Activated CD8-positive, alpha-beta T cell treated with anti-CD3 and anti-CD28 coated beads for 36 hours (primary cell): Measurements from ENCODE around the gene RRP15. TPM values are rescaled to one million over a fixed set of nuclear protein-coding genes. Genes with fewer than 3 reads are reported as not detected.

ENCODE experiments used
- ATAC-seq: fragments of 200-7000 bp; cut with Tn5 transposase; one replicate; pipeline ENCODE4 v1.10.0; 2021; ENCODE audit warnings: mild to moderate bottlenecking, moderate library complexity
- CTCF ChIA-PET: fragments of 350-600 bp; sonication (Branson Sonifier 250); formaldehyde crosslinking; loops from one replicate; lab custom pipeline; 2021; ENCODE audit warnings: antibody characterized with exemption; lab: Charles Lee
- POLR2A ChIA-PET: fragments of 350-600 bp; sonication (Branson Sonifier 250); formaldehyde crosslinking; loops from one replicate; lab custom pipeline; 2021; ENCODE audit warnings: antibody characterized with exemption; lab: Charles Lee
- DNase-seq: peaks from one replicate; pipeline ENCODE4 v3.0.0-alpha.2; 2020
- H3K27ac Mint-ChIP-seq: one replicate; pipeline ENCODE4 v1.8.0; 2021; ENCODE audit warnings: mild to moderate bottlenecking, mixed read lengths
- H3K27me3 Mint-ChIP-seq: one replicate; pipeline ENCODE4 v1.8.0; 2021; ENCODE audit warnings: mixed read lengths
- H3K36me3 Mint-ChIP-seq: one replicate; pipeline ENCODE4 v1.8.0; 2021; ENCODE audit warnings: low read depth, mixed read lengths
- H3K4me1 Mint-ChIP-seq: one replicate; pipeline ENCODE4 v1.8.0; 2021; ENCODE audit warnings: low read depth, mixed read lengths
- H3K4me3 Mint-ChIP-seq: one replicate; pipeline ENCODE4 v1.8.0; 2021; ENCODE audit warnings: mild to moderate bottlenecking, moderate library complexity, mixed read lengths
- H3K9me3 Mint-ChIP-seq: one replicate; pipeline ENCODE4 v1.8.0; 2021; ENCODE audit warnings: mixed read lengths
- intact Hi-C: fragments of 100-400 bp; cut with micrococcal nuclease; formaldehyde crosslinking; loops from one replicate; pipeline ENCODE4 v1.10.0; 2022
- total RNA-seq, 2 experiments: library from RNA; stranded (reverse); gene quantifications; one replicate each; pipeline ENCODE4 v1.2.3, GENCODE V29; 2021
- TF ChIP-seq, protein P1 (sequence below): fragments of 200-600 bp; IDR thresholded peaks from one replicate; pipeline ENCODE4 v1.8.0; 2022; ENCODE audit warnings: antibody characterized with exemption, mild to moderate bottlenecking

RRP15 gene
- total RNA-seq, 2 experiments from 2014 or later = 20.9 to 24.3 TPM

DNA sequence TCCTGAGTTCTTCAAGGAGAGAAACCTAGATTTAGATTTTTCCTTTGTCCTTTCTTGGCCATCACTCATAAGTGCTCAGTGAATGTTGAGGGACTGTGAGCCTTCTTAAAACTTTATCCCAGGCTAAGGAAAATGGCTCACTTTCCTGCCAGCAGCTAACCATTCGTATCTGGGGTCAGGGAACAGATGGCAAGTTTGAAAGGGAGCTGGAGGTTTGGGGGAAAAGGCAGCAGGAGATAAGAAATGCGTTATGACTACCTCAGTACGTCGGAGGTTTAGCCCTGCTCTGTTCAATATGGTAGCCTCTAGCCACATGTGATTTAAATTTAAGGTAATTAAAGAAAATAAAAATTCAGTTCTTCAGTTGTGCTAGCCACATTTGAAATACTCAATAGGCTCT, 13.3 kb downstream of the RRP15 start:
- no peak overlapping the region for H3K27ac Mint-ChIP-seq
- no peaks in the 10 kb centered on the region for H3K27me3 Mint-ChIP-seq
- no peak for DNase-seq
- no peak overlapping the region for H3K4me3 Mint-ChIP-seq
- no peak for ATAC-seq
- intact Hi-C loops = no loop called here
- POLR2A ChIA-PET = no interaction called here
- H3K9me3 Mint-ChIP-seq = no peaks in the 10 kb centered on the region
- TF ChIP-seq, protein P1, sequence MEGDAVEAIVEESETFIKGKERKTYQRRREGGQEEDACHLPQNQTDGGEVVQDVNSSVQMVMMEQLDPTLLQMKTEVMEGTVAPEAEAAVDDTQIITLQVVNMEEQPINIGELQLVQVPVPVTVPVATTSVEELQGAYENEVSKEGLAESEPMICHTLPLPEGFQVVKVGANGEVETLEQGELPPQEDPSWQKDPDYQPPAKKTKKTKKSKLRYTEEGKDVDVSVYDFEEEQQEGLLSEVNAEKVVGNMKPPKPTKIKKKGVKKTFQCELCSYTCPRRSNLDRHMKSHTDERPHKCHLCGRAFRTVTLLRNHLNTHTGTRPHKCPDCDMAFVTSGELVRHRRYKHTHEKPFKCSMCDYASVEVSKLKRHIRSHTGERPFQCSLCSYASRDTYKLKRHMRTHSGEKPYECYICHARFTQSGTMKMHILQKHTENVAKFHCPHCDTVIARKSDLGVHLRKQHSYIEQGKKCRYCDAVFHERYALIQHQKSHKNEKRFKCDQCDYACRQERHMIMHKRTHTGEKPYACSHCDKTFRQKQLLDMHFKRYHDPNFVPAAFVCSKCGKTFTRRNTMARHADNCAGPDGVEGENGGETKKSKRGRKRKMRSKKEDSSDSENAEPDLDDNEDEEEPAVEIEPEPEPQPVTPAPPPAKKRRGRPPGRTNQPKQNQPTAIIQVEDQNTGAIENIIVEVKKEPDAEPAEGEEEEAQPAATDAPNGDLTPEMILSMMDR = no peak
- H3K36me3 Mint-ChIP-seq = peaks cover 2% of the 10 kb centered on the region
- CTCF ChIA-PET = interaction anchor here (0.7 to 1.8 kb wide), 6 partner anchors 10 to 1059 kb away, joined by 3 to 5 read pairs (median 4); no protein-coding TSS in a partner anchor
- peaks cover 30% of the 10 kb centered on the region for H3K4me1 Mint-ChIP-seq

DNA sequence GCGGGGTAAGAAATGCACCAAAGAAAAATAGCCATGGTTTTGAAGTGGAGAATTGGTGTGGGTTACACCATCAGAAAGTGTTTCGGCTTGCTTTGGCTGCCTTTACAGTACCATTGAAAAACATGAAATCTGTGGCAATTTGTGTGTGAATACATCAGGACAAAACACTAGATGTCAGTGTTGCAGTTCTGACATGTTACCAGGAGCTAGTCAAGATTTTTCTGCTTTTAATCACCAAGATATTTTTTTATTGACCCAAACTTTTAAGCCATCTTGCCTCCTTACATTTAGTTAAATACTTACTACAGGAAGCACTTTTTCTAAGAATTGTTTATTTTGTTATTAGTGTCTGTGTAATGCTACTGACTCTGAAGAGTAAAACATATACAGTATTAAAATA, 14.3 kb downstream of the RRP15 start:
- intact Hi-C loops = no loop called here
- Mint-ChIP-seq H3K27ac (no peak overlapping the region), H3K36me3 (peaks cover 3% of the 10 kb centered on the region), H3K4me1 (peaks cover 32% of the 10 kb centered on the region), H3K27me3 (no peaks in the 10 kb centered on the region), H3K9me3 (no peaks in the 10 kb centered on the region), H3K4me3 (no peak overlapping the region)
- ChIA-PET POLR2A (no interaction called here), CTCF (interaction anchor here (1.0 to 1.8 kb wide), 5 partner anchors 11 to 1058 kb away, joined by 3 to 5 read pairs (median 4); partner anchors contain the start of gene RRP15)
- no peak for DNase-seq
- TF ChIP-seq, protein P1 = no peak
- peak; percentile 30 for ATAC-seq

DNA sequence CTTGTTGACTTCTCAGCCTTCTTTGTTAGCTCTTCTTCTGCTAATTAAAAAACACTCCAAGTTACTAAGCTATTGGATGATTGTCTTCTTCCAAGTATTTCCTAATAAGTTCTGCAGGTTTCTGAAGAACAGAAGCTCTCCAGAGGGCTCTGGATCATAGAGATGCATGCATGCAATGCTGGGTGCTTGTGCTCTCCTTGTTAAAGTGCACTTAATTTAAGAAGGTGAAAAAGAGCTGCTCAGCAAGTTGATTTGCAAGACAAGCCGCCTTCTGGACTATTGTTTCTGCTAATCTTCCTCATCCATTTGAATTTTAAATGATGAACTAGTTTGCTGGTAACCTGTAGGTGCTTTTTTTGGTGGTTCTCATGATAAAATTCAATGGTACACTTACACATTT, 16.1 kb downstream of the RRP15 start:
- POLR2A ChIA-PET = no interaction called here
- TF ChIP-seq, protein P1 = no peak
- Mint-ChIP-seq H3K27me3 (no peaks in the 10 kb centered on the region), H3K4me1 (peaks cover 35% of the 10 kb centered on the region), H3K9me3 (no peaks in the 10 kb centered on the region), H3K27ac (no peak overlapping the region), H3K4me3 (no peak overlapping the region), H3K36me3 (peaks cover 9% of the 10 kb centered on the region)
- CTCF ChIA-PET = interaction anchor here (2.0 kb wide), 1 partner anchor 16 kb away, joined by 5 read pairs; the partner anchor contains the start of gene RRP15
- no peak for DNase-seq
- intact Hi-C loops = no loop called here
- no peak for ATAC-seq

DNA sequence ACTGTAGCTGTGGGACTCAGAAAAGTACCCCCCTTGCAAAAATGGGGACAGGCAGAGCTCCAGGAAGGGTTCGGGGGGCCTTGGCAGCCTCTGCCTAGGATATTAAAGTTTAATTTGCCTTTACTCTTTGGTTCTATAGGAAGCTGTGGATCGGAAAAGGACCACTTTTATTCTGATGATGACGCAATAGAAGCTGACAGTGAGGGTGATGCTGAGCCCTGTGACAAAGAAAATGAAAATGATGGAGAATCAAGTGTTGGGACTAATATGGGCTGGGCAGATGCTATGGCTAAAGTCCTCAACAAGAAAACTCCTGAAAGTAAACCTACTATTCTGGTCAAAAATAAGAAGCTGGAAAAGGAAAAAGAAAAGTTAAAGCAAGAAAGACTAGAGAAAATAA, 17.1 kb downstream of the RRP15 start:
- ChIA-PET POLR2A (interaction anchor here (1.5 kb wide), 1 partner anchor 11 kb away, joined by 3 read pairs; no protein-coding TSS in a partner anchor), CTCF (interaction anchor here (2.0 kb wide), 1 partner anchor 17 kb away, joined by 5 read pairs; the partner anchor contains the start of gene RRP15)
- H3K36me3 Mint-ChIP-seq = peaks cover 12% of the 10 kb centered on the region
- no peak overlapping the region for H3K27ac Mint-ChIP-seq
- H3K4me1 Mint-ChIP-seq = peaks cover 30% of the 10 kb centered on the region
- DNase-seq (no peak), ATAC-seq (no peak)
- no peak overlapping the region for H3K4me3 Mint-ChIP-seq
- TF ChIP-seq, protein P1 = no peak
- intact Hi-C loops = no loop called here
- no peaks in the 10 kb centered on the region for H3K27me3 Mint-ChIP-seq
- no peaks in the 10 kb centered on the region for H3K9me3 Mint-ChIP-seq

DNA sequence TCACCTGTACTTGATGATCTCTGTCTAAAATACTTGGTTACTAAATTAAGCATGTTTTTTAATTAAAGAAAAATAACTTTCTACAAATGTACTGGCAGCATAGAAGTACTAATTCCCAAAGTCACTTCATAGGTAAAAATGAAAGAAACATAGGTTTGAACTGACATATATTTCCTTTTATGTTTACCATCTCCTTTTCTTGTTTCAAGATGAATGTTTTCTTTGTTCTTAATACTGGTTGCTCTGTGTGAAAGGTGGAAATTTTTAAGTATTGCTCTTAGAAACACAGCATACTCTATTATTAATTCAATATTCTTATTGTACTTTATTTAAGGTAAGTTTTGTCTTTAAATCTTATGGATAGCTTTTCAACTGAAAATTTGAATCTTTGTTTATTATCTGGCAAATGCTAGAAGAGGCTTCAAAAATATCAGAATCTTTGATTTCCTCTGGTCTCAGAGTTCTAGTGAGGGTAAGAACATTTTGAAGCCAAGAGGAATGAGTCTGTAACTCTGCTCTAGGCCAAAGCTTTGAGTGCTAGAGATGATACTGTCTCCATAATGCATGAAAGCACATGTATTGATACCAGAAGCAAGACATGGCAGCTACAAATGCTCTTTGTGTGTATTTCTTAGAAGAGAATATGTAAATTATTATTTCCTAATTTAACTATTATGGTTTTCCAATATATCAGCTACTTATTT, 18.2 kb downstream of the RRP15 start:
- Mint-ChIP-seq H3K27me3 (no peaks in the 10 kb centered on the region), H3K36me3 (peaks cover 17% of the 10 kb centered on the region), H3K27ac (no peak overlapping the region), H3K4me3 (no peak overlapping the region), H3K4me1 (peaks cover 25% of the 10 kb centered on the region), H3K9me3 (no peaks in the 10 kb centered on the region)
- TF ChIP-seq, protein P1 = no peak
- intact Hi-C loops = no loop called here
- DNase-seq (no peak), ATAC-seq (no peak)
- CTCF ChIA-PET = no interaction called here
- POLR2A ChIA-PET = interaction anchor here (1.5 to 1.9 kb wide), 2 partner anchors 12 to 18 kb away, joined by 3 to 5 read pairs; partner anchors contain the start of gene RRP15
